ENCODE data around the gene XPNPEP2.

The XPNPEP2 gene

GRCh38 chrX:129773649-129774458 is 35.1 kb downstream of the XPNPEP2 start:
- H3K36me3 ChIP-seq (ENCODE audit: insufficient read depth, low read length) = no peaks in the 10 kb centered on the region
- no peak overlapping the region for H3K9ac ChIP-seq (ENCODE audit: insufficient read length)
- TF ChIP-seq FOXP2 (optimal IDR thresholded peaks at IDR 0.05; ENCODE audit: control extremely low read depth, extremely low read length, insufficient read depth) (no peak), POLR2AphosphoS5 (IDR thresholded peaks at IDR 0.05; ENCODE audit: borderline replicate concordance, low read depth, low read length) (no peak), EZH2 (IDR thresholded peaks at IDR 0.05) (no peak)
- no peaks in the 10 kb centered on the region for H3K9me3 ChIP-seq (ENCODE audit: low read depth, low read length)
- H3K4me3 ChIP-seq = no peak overlapping the region
- H3K27ac ChIP-seq = no peak overlapping the region
- no peak for DNase-seq (ENCODE audit: low read depth, low spot score)

DNA sequence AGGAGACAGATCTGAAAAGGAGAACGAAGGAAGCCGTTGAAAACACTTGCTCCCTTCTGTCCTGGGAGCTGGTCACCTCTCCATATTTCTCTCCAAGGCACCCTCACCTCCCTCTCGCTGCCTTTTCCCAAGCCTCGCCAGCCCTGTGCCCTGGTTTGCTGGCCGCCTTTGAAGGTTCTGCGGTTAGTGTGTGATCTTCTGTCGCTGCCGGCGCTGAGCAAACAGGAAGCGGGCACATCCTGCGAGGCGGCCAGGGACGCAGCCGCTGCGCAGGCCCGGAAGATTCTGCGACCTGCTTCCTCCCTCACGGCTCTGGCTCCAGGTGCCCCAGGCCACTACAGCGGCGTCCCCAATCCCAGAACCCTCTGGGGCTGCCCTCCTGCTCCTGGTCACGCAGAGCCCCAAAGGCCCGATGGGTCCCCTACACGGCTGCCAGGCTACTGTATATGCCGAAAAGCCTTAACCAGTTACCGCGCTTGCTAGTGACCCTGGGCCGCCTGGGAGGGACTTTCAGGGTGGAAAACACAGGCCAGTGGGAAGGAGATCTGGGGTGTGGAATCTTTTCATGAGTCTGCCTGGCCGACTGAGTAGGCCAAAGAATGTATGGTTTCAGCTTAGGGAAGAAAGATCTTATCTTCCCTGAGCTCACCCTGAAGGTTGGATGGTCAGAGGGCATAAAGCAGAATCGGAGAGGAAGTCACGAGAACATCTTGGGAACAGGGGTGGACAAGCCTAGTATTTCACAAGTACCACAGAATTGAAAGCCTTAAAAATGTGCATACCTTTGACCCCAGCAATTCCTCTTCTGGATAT is 38.6 kb downstream of the XPNPEP2 start:
- TF ChIP-seq FOXP2 (optimal IDR thresholded peaks at IDR 0.05; ENCODE audit: control extremely low read depth, extremely low read length, insufficient read depth) (no peak), POLR2AphosphoS5 (IDR thresholded peaks at IDR 0.05; ENCODE audit: borderline replicate concordance, low read depth, low read length) (no peak), EZH2 (IDR thresholded peaks at IDR 0.05) (no peak)
- Histone ChIP-seq H3K9me3 (ENCODE audit: low read depth, low read length) (no peaks in the 10 kb centered on the region), H3K4me3 (no peak overlapping the region), H3K36me3 (ENCODE audit: insufficient read depth, low read length) (no peaks in the 10 kb centered on the region), H3K9ac (ENCODE audit: insufficient read length) (no peak overlapping the region), H3K27ac (no peak overlapping the region)
- DNase-seq (ENCODE audit: low read depth, low spot score) = no peak

GRCh38 chrX:129779086-129779672 is 40.4 kb downstream of the XPNPEP2 start:
- no peak overlapping the region for H3K27ac ChIP-seq
- no peak overlapping the region for H3K9ac ChIP-seq (ENCODE audit: insufficient read length)
- TF ChIP-seq POLR2AphosphoS5 (IDR thresholded peaks at IDR 0.05; ENCODE audit: borderline replicate concordance, low read depth, low read length) (no peak), FOXP2 (optimal IDR thresholded peaks at IDR 0.05; ENCODE audit: control extremely low read depth, extremely low read length, insufficient read depth) (no peak), EZH2 (IDR thresholded peaks at IDR 0.05) (no peak)
- H3K9me3 ChIP-seq (ENCODE audit: low read depth, low read length) = no peaks in the 10 kb centered on the region
- DNase-seq (ENCODE audit: low read depth, low spot score) = no peak
- H3K36me3 ChIP-seq (ENCODE audit: insufficient read depth, low read length) = no peaks in the 10 kb centered on the region
- no peak overlapping the region for H3K4me3 ChIP-seq

GRCh38 chrX:129779747-129780146 is 41.0 kb downstream of the XPNPEP2 start, which contains the start of gene SASH3:
TSS of gene SASH3 (plus strand) at chrX:129779949. CDS start at chrX:129780098, 149 bp downstream.
- Histone ChIP-seq H3K36me3 (ENCODE audit: insufficient read depth, low read length) (no peaks in the 10 kb centered on the region), H3K4me3 (no peak within 1 kb of the TSS), H3K27ac (no peak within 1 kb of the TSS), H3K9me3 (ENCODE audit: low read depth, low read length) (no peaks in the 10 kb centered on the region), H3K9ac (ENCODE audit: insufficient read length) (no peak within 1 kb of the TSS)
- DNase-seq (ENCODE audit: low read depth, low spot score) = no peak
- TF ChIP-seq EZH2 (IDR thresholded peaks at IDR 0.05) (no peak), FOXP2 (optimal IDR thresholded peaks at IDR 0.05; ENCODE audit: control extremely low read depth, extremely low read length, insufficient read depth) (no peak), POLR2AphosphoS5 (IDR thresholded peaks at IDR 0.05; ENCODE audit: borderline replicate concordance, low read depth, low read length) (no peak)

DNA sequence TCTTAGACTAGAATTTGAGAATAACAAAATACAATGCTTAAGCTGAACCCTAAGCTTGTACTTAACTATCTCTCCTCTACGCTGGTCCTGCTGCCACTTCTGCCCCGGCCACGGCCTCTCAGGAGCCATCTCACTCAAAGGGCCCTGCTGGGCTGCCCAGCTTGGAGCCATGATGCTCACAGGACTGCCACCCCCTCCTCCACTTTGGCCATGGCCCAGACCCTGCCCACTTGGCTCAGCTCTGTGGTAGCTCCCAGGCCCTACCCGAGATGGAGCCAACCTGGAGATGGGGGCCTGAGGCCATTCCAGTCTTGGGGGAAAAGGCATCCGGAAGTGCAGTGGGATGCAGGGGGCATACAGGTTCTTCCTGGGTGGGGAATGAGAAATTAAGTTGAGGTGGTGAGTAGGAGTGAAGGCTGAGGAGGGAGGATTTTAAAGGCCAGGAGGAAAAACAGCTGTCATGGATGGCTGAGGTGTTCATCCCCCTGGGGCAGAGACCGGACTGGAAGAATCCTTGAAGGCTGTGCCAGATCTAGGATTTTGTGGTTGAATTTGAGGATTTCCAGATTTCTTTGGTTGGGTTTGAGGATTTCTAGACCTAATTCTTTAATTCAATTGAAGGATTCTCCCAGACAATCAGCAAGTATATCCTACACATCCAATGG is 41.8 kb downstream of the XPNPEP2 start:
- Histone ChIP-seq H3K36me3 (ENCODE audit: insufficient read depth, low read length) (no peaks in the 10 kb centered on the region), H3K4me3 (no peak overlapping the region), H3K9ac (ENCODE audit: insufficient read length) (no peak overlapping the region), H3K27ac (no peak overlapping the region), H3K9me3 (ENCODE audit: low read depth, low read length) (no peaks in the 10 kb centered on the region)
- TF ChIP-seq EZH2 (IDR thresholded peaks at IDR 0.05) (no peak), POLR2AphosphoS5 (IDR thresholded peaks at IDR 0.05; ENCODE audit: borderline replicate concordance, low read depth, low read length) (no peak), FOXP2 (optimal IDR thresholded peaks at IDR 0.05; ENCODE audit: control extremely low read depth, extremely low read length, insufficient read depth) (no peak)
- DNase-seq (ENCODE audit: low read depth, low spot score) = no peak

- no peak for TF ChIP-seq FOXP2 (optimal IDR thresholded peaks at IDR 0.05; ENCODE audit: control extremely low read depth, extremely low read length, insufficient read depth)
- no peak for TF ChIP-seq EZH2 (IDR thresholded peaks at IDR 0.05)
- TF ChIP-seq POLR2AphosphoS5 (IDR thresholded peaks at IDR 0.05; ENCODE audit: borderline replicate concordance, low read depth, low read length) = no peak
- Histone ChIP-seq H3K36me3 (ENCODE audit: insufficient read depth, low read length) (no peaks in the 10 kb centered on the region), H3K4me3 (no peak overlapping the region), H3K9ac (ENCODE audit: insufficient read length) (no peak overlapping the region), H3K27ac (no peak overlapping the region), H3K9me3 (ENCODE audit: low read depth, low read length) (no peaks in the 10 kb centered on the region)
- no peak for DNase-seq (ENCODE audit: low read depth, low spot score)
Observed at GRCh38 chrX:129781134-129781672, 42.4 kb downstream of the XPNPEP2 start.

DNA sequence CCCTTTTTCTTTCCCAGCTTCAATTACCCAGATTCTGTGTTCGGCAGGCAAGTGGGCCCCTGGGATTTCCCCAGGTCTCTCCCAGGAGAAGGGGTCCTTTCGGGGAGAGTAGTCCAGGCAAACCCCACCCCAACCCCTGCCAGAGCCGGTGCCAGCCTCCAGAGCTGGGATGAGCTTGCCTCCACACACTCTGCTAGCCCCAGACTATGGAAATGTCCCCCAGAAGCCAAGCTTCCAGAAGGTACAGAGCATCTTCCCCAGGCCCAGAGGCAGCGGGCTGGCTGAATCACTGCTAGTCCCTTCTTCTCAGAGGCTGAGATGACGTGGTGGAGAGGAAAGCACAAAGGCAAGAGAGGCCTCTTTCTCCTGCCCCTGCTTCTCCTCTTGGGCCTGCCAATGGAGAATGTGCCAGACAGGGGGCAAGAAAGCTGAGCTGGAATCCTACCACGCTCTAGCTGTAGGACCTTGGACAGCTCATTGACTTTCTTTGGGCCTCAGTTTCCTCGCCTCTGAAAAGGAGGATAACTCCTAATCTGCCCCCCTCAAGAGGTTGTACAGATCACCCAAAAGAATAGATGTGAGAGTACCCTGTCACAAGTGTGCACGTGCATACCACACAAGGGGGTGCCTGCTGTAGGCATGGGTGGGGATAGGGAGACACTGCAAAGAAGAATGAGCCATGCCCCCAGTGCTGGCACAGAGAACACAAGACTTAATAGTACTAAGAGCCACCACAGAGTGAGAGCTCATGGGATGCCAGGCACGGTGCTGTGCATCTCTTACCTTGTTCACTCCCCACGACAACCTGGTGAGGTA is 43.1 kb downstream of the XPNPEP2 start:
- no peak overlapping the region for H3K27ac ChIP-seq

More for the DNA sequence above, 43.1 kb downstream of the XPNPEP2 start:
- TF ChIP-seq FOXP2 (optimal IDR thresholded peaks at IDR 0.05; ENCODE audit: control extremely low read depth, extremely low read length, insufficient read depth) (no peak), POLR2AphosphoS5 (IDR thresholded peaks at IDR 0.05; ENCODE audit: borderline replicate concordance, low read depth, low read length) (no peak), EZH2 (IDR thresholded peaks at IDR 0.05) (no peak)
- H3K4me3 ChIP-seq = no peak overlapping the region
- no peaks in the 10 kb centered on the region for H3K9me3 ChIP-seq (ENCODE audit: low read depth, low read length)
- H3K36me3 ChIP-seq (ENCODE audit: insufficient read depth, low read length) = no peaks in the 10 kb centered on the region
- no peak overlapping the region for H3K9ac ChIP-seq (ENCODE audit: insufficient read length)
- no peak for DNase-seq (ENCODE audit: low read depth, low spot score)
